ENCODE data around the gene CDC42BPB. TPM values are rescaled to one million over a fixed set of nuclear protein-coding genes. Genes with fewer than 3 reads are reported as not detected.

The CDC42BPB gene
- total RNA-seq, 4 donors from 2014 or later = 85.8 to 170 (median 102) TPM

GRCh38 chr14:102923925-102924486 lies 133.3 kb downstream of the CDC42BPB start:
- no peak for TF ChIP-seq CTCF (IDR thresholded peaks at IDR 0.05; ENCODE audit: low read depth)

- no peak for TF ChIP-seq CTCF (IDR thresholded peaks at IDR 0.05; ENCODE audit: low read depth)
Observed at GRCh38 chr14:102923201-102923924, 134.0 kb downstream of the CDC42BPB start.

DNA sequence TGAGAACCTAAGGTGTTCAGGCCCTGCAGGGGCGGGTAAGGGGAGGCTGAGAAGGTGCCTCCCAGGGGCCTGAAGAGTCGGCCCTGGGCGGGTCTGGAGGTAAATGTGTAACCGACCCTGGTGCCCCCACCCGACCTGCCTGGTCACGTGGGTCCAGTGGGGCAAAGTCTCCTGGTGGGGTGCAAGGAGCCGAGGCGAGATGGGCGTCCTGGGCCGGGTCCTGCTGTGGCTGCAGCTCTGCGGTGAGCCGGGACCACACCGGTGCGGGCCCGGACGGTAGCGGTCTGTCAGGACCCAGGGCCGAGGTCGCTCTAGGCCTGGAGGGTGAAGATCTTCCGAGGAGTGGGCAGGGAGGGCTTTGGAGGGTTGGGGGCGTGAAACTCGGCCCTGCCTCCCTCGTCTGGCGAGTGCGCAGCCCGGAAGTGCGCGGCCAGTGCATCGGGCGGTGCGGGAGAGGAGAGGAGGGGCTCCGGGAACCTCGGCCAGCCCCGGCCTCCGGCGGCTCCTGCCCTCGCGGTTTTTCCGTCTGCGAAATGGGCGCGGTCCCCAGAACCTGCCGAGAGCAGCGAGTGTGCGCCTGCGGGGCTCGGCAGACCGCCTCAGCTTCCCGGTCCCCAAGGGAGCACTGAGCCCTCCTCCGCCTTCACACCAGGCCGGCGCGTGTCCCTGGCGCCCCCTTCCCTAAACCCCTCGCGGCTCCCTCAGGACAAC lies 134.7 kb downstream of the CDC42BPB start, which contains the start of gene AMN:
Gene AMN, plus strand, starts transcription at position 174 of the 711 bp plus-strand sequence. Its CDS starts 26 bp downstream, at position 200.
- no peak for TF ChIP-seq CTCF (IDR thresholded peaks at IDR 0.05; ENCODE audit: low read depth)

- TF ChIP-seq CTCF (IDR thresholded peaks at IDR 0.05; ENCODE audit: low read depth) = no peak
Observed at GRCh38 chr14:102920998-102921304, 136.4 kb downstream of the CDC42BPB start.

DNA sequence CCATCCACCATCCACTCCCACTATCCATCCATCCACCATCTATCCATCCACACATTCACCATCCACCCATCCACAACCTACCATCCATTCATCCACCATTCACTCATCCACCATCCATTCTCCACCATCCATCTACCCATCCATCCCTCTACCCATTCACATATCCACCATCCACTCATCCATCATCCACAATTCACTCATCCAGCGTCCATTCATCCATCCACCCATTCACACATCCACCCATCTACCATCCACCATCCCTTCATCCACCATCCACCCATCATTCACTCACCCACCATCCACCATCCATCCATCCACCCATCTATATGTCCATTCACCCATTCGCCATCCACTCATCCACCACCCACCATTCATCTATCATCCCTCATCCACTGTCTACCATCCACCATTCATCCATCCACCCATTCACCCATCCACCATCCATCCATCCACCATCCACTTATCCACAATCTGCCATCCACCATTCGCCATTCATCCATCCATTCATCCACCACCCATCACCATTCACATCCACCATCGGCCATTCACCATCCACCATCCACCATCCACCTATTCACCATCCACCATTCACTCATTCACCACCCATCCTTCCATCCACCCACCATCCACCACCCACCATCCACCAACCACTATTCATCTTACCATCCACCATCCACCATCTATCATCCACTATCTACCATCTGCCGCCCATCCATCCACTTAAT lies 136.9 kb downstream of the CDC42BPB start:
- no peak for TF ChIP-seq CTCF (IDR thresholded peaks at IDR 0.05; ENCODE audit: low read depth)

GRCh38 chr14:102918438-102918837 lies 138.9 kb downstream of the CDC42BPB start:
- TF ChIP-seq CTCF (IDR thresholded peaks at IDR 0.05; ENCODE audit: low read depth) = no peak
